HG03135 (cell line): Measurements from ENCODE around the gene LPP.

Experiments used
- ATAC-seq: cut with Tn5 transposase; IDR thresholded peaks from one replicate; pipeline ENCODE4 v1.9.1; 2021; ENCODE audit warnings: mild to moderate bottlenecking, moderate library complexity; ENCODE audit not compliant: unreplicated experiment

Gene LPP

DNA sequence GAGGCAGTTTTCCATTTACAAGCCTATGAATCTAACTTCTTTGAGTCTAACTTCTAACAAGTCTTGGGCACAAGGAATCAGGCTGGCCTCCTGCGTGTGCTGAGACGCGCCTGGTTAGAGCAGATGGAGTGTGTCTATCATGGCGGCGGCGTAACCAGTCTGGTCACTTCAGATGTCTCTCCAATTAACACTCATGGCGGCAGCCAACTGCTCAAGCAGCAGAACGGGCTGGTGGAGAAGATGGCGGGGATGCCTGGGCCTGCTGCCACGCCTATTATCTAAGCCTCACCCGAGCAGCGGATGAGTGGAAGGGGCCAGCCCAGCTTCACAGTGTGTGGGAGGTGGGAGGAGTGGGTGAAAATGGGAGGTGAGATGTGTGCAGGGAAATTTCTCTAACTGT, 771.4 kb downstream of the LPP start:
- ATAC-seq: no peak

- ATAC-seq: no peak
Observed at GRCh38 chr3:188926111-188926510, 772.2 kb downstream of the LPP start.

DNA sequence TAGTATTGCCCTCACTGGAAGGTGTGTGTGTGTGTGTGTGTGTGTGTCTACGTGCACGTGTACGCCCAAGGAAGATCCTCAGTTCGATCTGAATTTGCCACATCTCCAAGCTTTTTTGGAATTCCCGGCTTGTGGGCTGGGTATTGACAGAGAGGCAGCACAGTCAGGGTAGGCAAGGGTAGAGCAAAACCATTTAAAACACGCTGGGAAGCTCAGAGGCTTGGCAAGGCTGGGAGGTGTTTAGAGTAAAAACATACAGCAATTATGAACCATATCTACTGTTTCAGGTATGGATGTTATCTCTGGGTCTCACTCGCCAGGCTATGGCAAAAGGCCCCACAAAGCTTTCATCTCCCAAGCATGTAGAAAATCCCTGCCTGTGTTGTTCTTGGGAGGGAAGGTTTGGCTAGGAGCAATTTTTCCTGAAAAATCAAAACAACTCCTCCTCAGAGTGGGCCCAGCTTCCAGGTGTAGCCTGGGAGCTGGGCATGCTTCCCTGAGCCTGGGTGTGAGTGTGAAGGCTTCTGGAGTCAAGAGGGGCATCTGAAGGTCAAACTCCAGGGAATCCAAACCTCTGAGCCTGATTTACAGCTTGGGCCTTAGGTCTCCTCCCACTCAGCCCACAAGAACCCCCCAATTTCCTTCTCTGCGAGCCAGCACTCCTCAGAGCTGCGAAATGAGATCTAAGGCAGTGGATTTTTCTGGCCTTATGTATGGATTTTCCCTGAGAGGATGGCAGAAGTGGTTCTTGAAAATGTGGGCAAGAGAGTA, 773.0 kb downstream of the LPP start:
- no peak for ATAC-seq

GRCh38 chr3:188927971-188928370, 774.0 kb downstream of the LPP start:
- ATAC-seq: no peak

DNA sequence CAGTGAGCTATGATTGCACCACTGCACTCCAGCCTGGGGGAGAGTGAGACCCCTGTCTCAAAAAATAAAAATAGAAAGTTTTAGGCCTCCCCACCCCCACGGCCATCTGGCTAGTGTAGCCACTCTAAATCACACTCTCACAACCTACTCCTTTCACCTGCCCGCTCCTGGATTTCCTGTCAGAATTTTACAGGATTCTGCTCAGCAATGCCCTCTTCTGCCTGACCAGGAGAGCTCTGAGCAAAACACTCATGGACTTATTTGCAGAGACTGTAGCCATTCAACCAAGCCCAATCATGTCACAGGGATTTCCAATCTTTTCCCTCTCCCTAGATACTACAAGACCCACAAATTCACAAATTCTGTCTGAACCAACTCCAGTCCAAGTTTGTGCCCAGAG, 775.2 kb downstream of the LPP start:
- ATAC-seq: no peak

- ATAC-seq: no peak
Observed at GRCh38 chr3:188931036-188931435, 777.1 kb downstream of the LPP start.

DNA sequence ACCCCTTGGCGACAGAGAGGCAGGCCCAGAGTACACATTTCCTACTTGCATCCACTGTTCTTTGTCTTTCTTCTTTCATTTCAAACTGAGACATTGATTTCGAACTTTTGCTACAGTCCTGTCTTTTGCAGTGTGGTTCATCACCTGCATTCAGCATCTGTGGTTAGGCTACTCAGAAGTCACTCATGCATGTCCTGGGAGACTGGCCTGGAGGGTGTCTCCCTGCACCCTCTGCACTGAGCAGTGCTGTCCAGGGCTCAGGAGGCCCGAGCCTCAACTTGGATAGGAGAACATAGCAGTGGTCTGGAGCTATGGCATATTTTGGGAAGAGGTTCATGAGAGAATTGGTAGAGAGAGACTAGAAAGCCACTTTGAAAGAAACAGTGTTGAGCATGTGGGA, 777.6 kb downstream of the LPP start:
- ATAC-seq: no peak

- no peak for ATAC-seq
Observed at GRCh38 chr3:188934989-188935388, 781.0 kb downstream of the LPP start.

DNA sequence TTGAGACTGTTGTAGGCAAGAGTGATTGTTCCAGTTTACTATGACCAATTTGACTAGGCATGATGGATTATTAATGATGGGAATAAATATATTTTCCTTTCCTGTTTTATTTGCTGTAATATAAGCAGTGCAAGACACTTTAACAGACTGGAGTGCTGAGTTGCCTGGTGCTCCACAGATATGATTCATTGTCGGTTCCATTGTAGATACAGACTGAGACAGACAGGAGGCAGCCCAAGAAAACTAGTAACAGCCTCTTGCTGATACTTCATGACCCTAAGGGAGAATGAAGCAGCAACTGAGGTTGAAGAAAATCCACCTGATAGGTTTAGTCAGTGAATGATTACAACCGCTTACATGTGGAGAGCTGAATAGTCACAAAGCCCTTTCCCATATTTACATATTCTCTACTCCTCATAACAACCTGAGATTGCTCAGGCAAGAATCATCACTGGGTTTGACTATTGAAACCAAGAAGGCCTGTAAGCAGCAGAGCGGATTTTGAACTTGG, 782.7 kb downstream of the LPP start:
- ATAC-seq: no peak

DNA sequence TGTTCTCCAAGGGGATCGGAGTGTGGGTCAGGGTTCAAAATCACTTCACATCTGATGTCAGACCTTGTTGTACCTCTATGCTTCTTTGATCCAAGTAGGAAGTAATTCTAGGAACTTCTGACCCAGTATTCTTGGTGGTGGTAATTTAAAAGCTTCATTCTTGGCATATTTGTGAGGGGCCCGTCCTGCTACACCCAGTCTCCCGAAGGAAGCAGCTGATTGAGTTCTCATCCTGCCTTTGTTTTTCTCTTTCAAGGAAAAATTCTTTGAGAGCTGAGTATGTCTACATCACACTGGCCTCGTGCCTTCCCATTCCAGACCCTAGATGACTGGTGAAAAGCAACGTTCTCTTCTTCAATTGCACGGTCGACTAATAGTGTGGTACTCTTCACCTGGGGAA, 783.4 kb downstream of the LPP start:
- ATAC-seq: no peak

- no peak for ATAC-seq
Observed at GRCh38 chr3:188938999-188939398, 785.0 kb downstream of the LPP start.

DNA sequence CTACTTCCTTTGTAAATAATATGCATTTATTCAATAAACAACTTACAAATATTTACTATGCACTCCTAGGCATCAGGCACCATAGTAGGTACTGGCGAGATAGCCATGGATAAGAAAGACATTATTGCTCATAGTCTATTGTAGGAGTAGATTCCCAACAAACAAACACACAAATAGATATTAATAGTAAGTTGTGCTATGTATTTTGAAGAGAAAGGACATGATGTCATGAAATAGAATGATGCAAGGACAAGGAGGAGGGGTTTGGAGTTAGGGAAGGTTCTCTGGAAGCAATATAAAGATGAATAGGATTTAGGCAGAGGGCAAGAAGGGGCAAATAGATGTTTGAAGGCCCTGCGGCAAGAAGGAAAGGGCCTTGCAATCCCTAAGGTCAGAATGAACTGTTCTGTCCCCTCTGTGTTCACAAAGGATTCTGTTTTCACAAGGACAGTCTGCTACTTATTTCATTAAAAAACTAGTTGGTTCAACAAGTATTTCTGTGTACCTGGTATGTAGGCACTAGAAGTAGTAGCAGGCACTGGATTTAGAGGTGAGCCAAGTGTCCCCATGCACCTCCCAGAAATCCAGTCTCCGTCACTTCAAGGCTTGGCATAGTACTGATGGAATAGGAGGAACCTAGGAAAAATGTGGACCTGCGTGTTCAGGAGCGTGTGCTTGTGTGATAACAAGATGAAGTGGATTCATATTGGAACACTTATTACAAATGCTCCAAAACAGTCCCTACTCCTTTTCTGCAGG, 786.0 kb downstream of the LPP start:
- ATAC-seq: no peak
